Keratinocyte (primary cell): ENCODE data around the gene BAG3. TPM values are rescaled to one million over a fixed set of nuclear protein-coding genes. Genes with fewer than 3 reads are reported as not detected.

Experiments
- DNase-seq: peaks from one replicate; pipeline ENCODE4 v3.0.0-alpha.2; 2011; ENCODE audit warnings: low read depth, missing footprints, low spot score
- FAIRE-seq: peaks from 2 replicates; lab custom pipeline; 2011; peaks lifted over from hg19 to GRCh38; lab: Jason Lieb, UNC
- H2AFZ ChIP-seq: 2 replicates; pipeline ENCODE4 v1.6.0; 2012; ENCODE audit warnings: low read length, control low read depth, inconsistent platforms; ENCODE audit not compliant: control insufficient read depth
- H3K27ac ChIP-seq: 2 replicates; pipeline ENCODE4 v1.5.1; 2011; ENCODE audit warnings: low read length; ENCODE audit not compliant: control insufficient read depth, insufficient read depth
- H3K27me3 ChIP-seq: 3 replicates; pipeline ENCODE4 v1.6.0; 2011; ENCODE audit warnings: low read length; ENCODE audit not compliant: control insufficient read depth, insufficient read depth; ENCODE audit errors: extremely low read depth
- H3K36me3 ChIP-seq, 2 experiments: 2 replicates in 1 of 2; 3 replicates in 1 of 2; pipeline ENCODE4 v1.5.1; 2011; ENCODE audit warnings: low read length in 2 of 2, mild to moderate bottlenecking in 1 of 2; ENCODE audit not compliant: control insufficient read depth in 2 of 2, insufficient read depth in 2 of 2; ENCODE audit errors: extremely low read depth in 1 of 2
- H3K4me1 ChIP-seq: 3 replicates; pipeline ENCODE4 v1.5.1; 2011; ENCODE audit warnings: low read length; ENCODE audit not compliant: control insufficient read depth, insufficient read depth; ENCODE audit errors: extremely low read depth
- H3K4me2 ChIP-seq: 3 replicates; pipeline ENCODE4 v1.6.0; 2011; ENCODE audit warnings: low read depth, low read length; ENCODE audit not compliant: control insufficient read depth, insufficient read depth; ENCODE audit errors: extremely low read depth
- H3K4me3 ChIP-seq, 3 experiments: fragments of 200-600 bp in 1 of 3; sonication (generic) in 1 of 3; 2 replicates in 2 of 3; 3 replicates in 1 of 3; pipeline ENCODE4 v1.5.1; 2011 to 2016; ENCODE audit warnings: low read length in 3 of 3, mild to moderate bottlenecking in 3 of 3, control low read depth in 2 of 3, inconsistent platforms in 1 of 3, low read depth in 1 of 3, mixed read lengths in 1 of 3, mixed run types in 1 of 3, moderate library complexity in 1 of 3; ENCODE audit not compliant: control insufficient read depth in 2 of 3, insufficient read depth in 2 of 3; ENCODE audit errors: extremely low read depth in 1 of 3
- H3K79me2 ChIP-seq: 2 replicates; pipeline ENCODE4 v1.6.0; 2012; ENCODE audit warnings: low read length; ENCODE audit not compliant: control insufficient read depth, insufficient read depth
- H3K9ac ChIP-seq: 3 replicates; pipeline ENCODE4 v1.6.0; 2011; ENCODE audit warnings: low read length; ENCODE audit not compliant: control insufficient read depth, insufficient read depth; ENCODE audit errors: extremely low read depth
- H3K9me1 ChIP-seq: 3 replicates; pipeline ENCODE4 v1.6.0; 2011; ENCODE audit warnings: low read length; ENCODE audit not compliant: control insufficient read depth, insufficient read depth; ENCODE audit errors: extremely low read depth
- H3K9me3 ChIP-seq: 2 replicates; pipeline ENCODE4 v1.5.1; 2012; ENCODE audit warnings: low read depth, low read length; ENCODE audit not compliant: control insufficient read depth
- H4K20me1 ChIP-seq: 3 replicates; pipeline ENCODE4 v1.6.0; 2011; ENCODE audit warnings: low read length; ENCODE audit not compliant: control insufficient read depth, insufficient read depth; ENCODE audit errors: extremely low read depth
- CTCF ChIP-seq, 3 experiments: IDR thresholded peaks in 1 of 3; conservative IDR thresholded peaks in 1 of 3; optimal IDR thresholded peaks in 1 of 3; 2 replicates in 2 of 3; 3 replicates in 1 of 3; pipeline versions ENCODE3 to v1.5.1; 2011; ENCODE audit warnings: low read length in 3 of 3, mild to moderate bottlenecking in 3 of 3, moderate library complexity in 2 of 3, control low read depth in 1 of 3, inconsistent platforms in 1 of 3; ENCODE audit not compliant: insufficient read depth in 2 of 3; ENCODE audit errors: extremely low read depth in 1 of 3
- EZH2 ChIP-seq: IDR thresholded peaks from one replicate; pipeline ENCODE4 v1.6.1; 2012; ENCODE audit warnings: inconsistent platforms, mild to moderate bottlenecking, low read length, moderate library complexity
- dilution Hi-C: fragments of 300-500 bp; cut with MboI; formaldehyde crosslinking; loops from one replicate; pipeline ENCODE4 v1.7.0; 2020; ENCODE audit warnings: low sequenced_read_pairs; ENCODE audit not compliant: extremely low pct_ligation_motif_present
- polyA plus RNA-seq, 5 experiments: library from polyadenylated mRNA; depleted of rRNA in 3 of 5; stranded (reverse) in 3 of 5; stranded (forward) in 1 of 5; unstranded in 1 of 5; fragments of >200 nt; gene quantifications; 1 replicate in 1 of 5; 2 replicates in 3 of 5; 3 replicates in 1 of 5; pipeline versions ENCODE4 v1.2.1 to v1.2.3, GENCODE V29; 2011 to 2012; ENCODE audit warnings: missing spikeins in 2 of 5, low read depth in 1 of 5, low replicate concordance in 1 of 5

BAG3 gene
- polyA plus RNA-seq, 1 donor (not counting 4 experiments of a cell fraction or from before 2014, with no cell fraction given) = 26.2 TPM

- H4K20me1 ChIP-seq = peaks cover 39% of the 10 kb centered on the region
- no peaks in the 10 kb centered on the region for H3K27me3 ChIP-seq
- H3K9me1 ChIP-seq = peaks cover 9% of the 10 kb centered on the region
- FAIRE-seq = peak; percentile 72
- H3K9me3 ChIP-seq = no peaks in the 10 kb centered on the region
- TF ChIP-seq EZH2 (no peak), CTCF (optimal IDR thresholded peaks at IDR 0.05 in 1 of 3, IDR thresholded peaks at IDR 0.05 in 1 of 3, conservative IDR thresholded peaks at IDR 0.05 in 1 of 3; ENCODE audit: extremely low read depth in 1 of 3, insufficient read depth in 2 of 3, low read length in 3 of 3) (no peak)
- peaks cover 11 to 44% of the 10 kb centered on the region in 2 experiments for H3K36me3 ChIP-seq
- H3K4me3 ChIP-seq = peak overlapping the region in 2 of 3 experiments; percentile 53 to 73
- peaks cover 69% of the 10 kb centered on the region for H3K4me1 ChIP-seq
- H3K79me2 ChIP-seq = peaks cover 94% of the 10 kb centered on the region
- peak overlapping the region; percentile 89 for H3K4me2 ChIP-seq
- dilution Hi-C loops = no loop called here
- H3K9ac ChIP-seq = peak overlapping the region; percentile 53
- no peak for DNase-seq
- peak overlapping the region; percentile 79 for H3K27ac ChIP-seq
- H2AFZ ChIP-seq = no peak overlapping the region
These were observed 4.4 kb downstream of the BAG3 start for GRCh38 chr10:119655566-119656001.

- no peak for FAIRE-seq
- H3K36me3 ChIP-seq = peaks cover 16 to 50% of the 10 kb centered on the region in 2 experiments
- dilution Hi-C loops = no loop called here
- H3K27ac ChIP-seq = peak overlapping the region; percentile 79
- H4K20me1 ChIP-seq = peaks cover 43% of the 10 kb centered on the region
- no peak for DNase-seq
- peaks cover 100% of the 10 kb centered on the region for H3K79me2 ChIP-seq
- no peak overlapping the region for H3K4me3 ChIP-seq
- H3K9me1 ChIP-seq = peaks cover 9% of the 10 kb centered on the region
- peaks cover 75% of the 10 kb centered on the region for H3K4me1 ChIP-seq
- TF ChIP-seq CTCF (optimal IDR thresholded peaks at IDR 0.05 in 1 of 3, IDR thresholded peaks at IDR 0.05 in 1 of 3, conservative IDR thresholded peaks at IDR 0.05 in 1 of 3; ENCODE audit: extremely low read depth in 1 of 3, insufficient read depth in 2 of 3, low read length in 3 of 3) (no peak), EZH2 (no peak)
- no peak overlapping the region for H3K9ac ChIP-seq
- no peak overlapping the region for H3K4me2 ChIP-seq
- H2AFZ ChIP-seq = no peak overlapping the region
- no peaks in the 10 kb centered on the region for H3K9me3 ChIP-seq
- no peaks in the 10 kb centered on the region for H3K27me3 ChIP-seq
These were observed 5.6 kb downstream of the BAG3 start for GRCh38 chr10:119656760-119657159.
